LNCaP clone FGC (cell line): ENCODE results near the gene TEF.
A peak's percentile ranks its signal among the peaks of the same experiment; 100 is the strongest.

Experiments used
- DNase-seq: peaks from one replicate; pipeline ENCODE4 v3.0.0-alpha.2; 2011; ENCODE audit warnings: low read depth
- H3K4me3 ChIP-seq: 2 replicates; pipeline ENCODE4 v1.5.1; 2011; ENCODE audit warnings: mild to moderate bottlenecking, low read depth, low read length, control low read depth
- TF ChIP-seq, protein P1 (sequence below): IDR thresholded peaks from 2 replicates; pipeline ENCODE4 v1.5.1; 2012; ENCODE audit warnings: mild to moderate bottlenecking; ENCODE audit not compliant: control insufficient read depth, insufficient read depth; ENCODE audit errors: extremely low read depth

TEF gene

DNA sequence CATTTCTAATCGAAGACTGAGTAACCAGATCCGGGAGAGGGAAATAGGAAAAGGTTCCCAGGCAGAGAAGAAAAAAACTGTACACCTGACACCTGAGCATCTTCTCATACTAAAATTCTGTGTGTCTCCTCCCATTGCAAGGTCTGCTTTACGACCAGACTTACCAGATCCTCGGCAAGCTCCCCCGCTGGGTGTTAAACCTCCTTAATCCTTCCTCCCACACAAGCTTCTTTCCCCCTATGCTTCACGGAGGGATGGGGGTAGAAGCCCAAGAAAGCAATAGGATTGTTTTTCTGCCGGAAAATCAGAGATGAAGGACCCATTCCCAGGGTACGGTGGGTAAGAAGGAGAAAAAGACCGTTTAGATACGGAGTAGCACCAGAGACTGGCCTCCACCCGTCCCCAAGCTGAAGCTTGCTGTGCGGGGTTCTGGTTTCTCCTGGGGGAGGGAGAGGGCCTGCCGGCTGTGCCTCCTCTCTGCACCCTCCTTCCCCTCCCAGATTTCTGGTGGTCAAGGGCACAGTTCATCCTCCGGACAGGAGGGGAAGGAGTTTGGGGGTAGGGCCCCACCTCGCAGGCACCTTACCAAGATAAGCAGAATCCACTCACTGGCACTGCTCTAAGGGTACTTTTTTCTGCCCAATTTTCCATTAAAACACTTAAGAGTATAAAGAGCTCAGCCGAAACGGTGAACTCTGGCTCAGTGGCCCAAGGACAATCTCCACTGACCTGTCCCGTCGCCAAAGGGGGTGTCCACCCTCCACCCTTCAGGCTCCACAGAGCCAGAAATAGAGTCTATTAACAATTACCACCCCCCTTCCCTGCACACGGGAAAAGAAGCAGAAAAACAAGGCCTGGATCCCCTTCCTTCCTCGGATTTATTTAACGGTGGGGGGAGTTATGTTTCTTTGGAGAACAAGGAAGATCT lies 63.7 kb downstream of the TEF start:
- TF ChIP-seq, protein P1, sequence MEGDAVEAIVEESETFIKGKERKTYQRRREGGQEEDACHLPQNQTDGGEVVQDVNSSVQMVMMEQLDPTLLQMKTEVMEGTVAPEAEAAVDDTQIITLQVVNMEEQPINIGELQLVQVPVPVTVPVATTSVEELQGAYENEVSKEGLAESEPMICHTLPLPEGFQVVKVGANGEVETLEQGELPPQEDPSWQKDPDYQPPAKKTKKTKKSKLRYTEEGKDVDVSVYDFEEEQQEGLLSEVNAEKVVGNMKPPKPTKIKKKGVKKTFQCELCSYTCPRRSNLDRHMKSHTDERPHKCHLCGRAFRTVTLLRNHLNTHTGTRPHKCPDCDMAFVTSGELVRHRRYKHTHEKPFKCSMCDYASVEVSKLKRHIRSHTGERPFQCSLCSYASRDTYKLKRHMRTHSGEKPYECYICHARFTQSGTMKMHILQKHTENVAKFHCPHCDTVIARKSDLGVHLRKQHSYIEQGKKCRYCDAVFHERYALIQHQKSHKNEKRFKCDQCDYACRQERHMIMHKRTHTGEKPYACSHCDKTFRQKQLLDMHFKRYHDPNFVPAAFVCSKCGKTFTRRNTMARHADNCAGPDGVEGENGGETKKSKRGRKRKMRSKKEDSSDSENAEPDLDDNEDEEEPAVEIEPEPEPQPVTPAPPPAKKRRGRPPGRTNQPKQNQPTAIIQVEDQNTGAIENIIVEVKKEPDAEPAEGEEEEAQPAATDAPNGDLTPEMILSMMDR, result no peak
- DNase-seq, result no peak

DNA sequence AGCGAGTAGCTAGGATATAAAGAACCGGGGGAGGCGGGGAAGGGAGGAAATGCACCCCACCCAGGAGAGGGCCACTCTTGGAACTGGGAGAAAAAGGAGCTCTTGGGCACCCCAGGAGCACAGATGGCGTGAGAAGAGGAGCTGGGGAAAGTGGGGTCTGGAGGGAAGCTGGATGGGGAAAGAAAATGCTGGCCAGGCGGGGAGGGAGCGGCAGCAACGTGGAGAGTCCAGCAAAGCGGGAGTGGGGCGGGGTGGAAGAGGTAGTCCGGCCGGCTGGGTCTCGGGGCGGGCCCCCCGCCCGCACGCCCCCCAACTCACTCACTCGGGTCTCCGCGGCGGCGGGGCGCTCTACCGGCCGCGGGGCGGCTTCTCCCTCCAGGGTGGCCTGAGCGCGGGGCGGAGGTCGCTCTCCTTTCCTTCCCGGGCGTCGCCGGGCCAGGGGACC lies 64.3 kb downstream of the TEF start:
- TF ChIP-seq, protein P1, result no peak
- DNase-seq, result no peak
- peak overlapping the region; percentile 84 for H3K4me3 ChIP-seq

More for the DNA sequence above, 63.7 kb downstream of the TEF start:
- H3K4me3 ChIP-seq, result peak overlapping the region; percentile 84

DNA sequence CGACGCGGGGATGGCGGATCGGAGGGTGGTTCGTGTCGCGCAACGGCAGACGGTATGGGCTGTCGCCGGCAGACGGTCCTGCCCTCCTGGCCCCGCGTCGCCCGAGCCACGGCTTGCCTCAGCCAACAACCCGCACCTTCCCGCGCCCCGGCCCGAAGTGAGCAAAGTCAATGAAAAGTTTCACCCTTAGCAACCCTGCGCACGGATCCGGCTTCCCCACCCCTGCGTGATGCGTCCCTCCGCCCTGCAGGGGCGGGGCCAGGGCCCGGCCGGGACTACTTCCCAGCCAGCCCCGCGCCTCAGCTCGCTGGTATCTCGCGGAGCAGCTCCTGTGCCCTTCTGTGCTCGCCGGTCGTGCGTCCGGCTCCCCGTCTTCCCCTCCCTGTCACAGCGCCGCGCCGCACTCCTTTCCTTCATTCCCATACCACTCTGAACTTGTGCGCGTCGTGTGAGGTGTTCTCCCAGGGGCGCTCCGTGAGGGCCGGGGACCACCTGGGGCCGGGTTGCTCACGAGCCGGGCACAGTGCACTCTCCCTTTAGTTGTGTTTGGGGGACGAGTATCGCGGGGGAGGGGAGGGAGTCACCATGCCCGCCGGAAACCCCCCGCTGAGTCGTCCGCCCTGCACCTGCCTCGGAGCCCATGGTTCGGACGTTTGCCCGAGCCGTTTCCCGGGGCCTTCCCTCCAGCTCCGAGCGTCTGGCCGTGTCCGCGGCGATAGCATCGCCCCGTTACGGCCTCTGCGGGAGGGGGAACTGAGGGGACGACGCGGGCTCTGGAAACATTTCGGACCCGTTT lies 65.1 kb downstream of the TEF start, which contains the start of gene TOB2:
Gene TOB2, minus strand, starts transcription at position 163 of the 796 bp plus-strand sequence. CDS start 9,456 bp downstream, outside the sequence.
- peak; percentile 84 for DNase-seq
- TF ChIP-seq, protein P1, result no peak
- H3K4me3 ChIP-seq, result peak within 1 kb of the TSS; percentile 84

DNA sequence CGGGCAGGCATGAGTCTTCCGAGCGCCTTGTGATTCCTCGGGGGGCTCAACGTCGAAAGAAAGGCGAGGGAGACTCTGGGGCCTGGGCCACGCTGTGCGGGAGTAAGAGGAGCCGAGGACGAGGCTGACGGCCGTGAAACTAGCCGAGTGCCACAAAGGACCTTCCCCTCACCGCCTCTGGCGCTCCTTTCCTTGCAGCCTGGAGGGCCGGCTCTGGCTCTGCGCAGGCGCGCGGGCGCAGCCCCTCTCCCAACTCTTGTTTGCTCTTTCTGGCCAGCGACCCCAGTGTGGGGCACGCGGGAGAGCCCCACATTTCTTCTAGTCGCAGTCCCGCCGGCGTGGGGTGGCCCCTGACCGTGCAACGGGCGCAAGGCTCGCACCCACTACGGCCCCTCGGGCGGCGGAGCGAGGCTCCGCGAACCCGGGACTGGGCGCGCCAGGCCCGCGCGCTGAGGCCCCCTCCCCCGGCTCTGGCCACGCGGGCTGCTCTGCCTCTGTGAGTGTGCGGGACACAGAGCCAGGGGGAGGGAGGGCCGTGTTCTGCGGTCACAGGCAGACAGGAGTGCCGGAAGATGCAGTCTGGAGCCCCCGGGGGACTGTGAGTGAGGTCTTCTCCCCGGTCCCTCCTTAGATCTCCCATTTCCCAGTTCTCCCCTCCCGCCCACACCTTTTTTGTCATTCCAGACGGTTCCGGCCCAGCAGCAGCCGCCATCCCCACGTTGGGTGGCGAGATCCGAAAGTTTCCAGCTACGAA lies 65.9 kb downstream of the TEF start:
- TF ChIP-seq, protein P1, result no peak
- H3K4me3 ChIP-seq, result peak overlapping the region; percentile 84
- DNase-seq, result no peak

DNA sequence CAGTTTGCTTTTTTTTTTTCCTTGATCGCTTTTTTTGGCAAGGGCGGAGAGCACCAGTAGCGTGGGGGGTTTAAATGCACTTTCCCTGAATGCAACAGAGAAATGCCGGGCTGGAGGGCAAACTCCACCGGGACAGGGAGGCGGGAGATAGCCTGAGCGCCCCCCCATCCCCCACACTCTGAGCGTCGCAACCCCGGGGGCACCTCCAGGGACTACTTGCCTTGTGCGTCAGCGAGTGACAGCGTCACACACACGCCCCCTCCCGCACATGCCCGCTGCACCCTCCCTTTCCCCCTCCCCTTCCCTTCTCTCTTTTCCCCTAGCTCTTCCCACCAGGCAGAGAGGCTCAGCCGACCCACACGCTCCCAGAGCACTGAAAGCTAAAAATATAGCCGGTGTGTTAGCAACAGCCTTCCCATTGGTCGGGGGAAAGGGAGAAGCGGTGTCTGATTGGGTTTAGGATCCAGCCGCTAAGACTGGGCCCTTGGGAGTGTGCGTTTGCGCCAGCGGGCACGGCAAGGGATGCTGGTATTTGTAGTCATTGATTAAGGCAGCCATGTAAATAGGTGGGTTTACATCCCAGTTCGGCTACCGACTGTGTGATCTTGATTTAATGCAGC lies 66.6 kb downstream of the TEF start:
- peak; percentile 99 for DNase-seq
- H3K4me3 ChIP-seq, result peak overlapping the region; percentile 84
- TF ChIP-seq, protein P1, result no peak
